Loucy (cell line): ENCODE data around the gene TMCC3.

ENCODE experiments used
- EZH2phosphoT487 ChIP-seq: fragments of 200-600 bp; IDR thresholded peaks from 2 replicates; pipeline ENCODE4 v1.6.1; 2018; ENCODE audit warnings: antibody characterized with exemption, mild to moderate bottlenecking, moderate library complexity, borderline replicate concordance
- TF ChIP-seq, protein P1 (sequence below): fragments of 200-600 bp; sonication (generic); conservative IDR thresholded peaks from 2 replicates; pipeline ENCODE4 v1.5.1; 2014; ENCODE audit warnings: mild to moderate bottlenecking, antibody characterized with exemption, low read length

- TF ChIP-seq, protein P1, sequence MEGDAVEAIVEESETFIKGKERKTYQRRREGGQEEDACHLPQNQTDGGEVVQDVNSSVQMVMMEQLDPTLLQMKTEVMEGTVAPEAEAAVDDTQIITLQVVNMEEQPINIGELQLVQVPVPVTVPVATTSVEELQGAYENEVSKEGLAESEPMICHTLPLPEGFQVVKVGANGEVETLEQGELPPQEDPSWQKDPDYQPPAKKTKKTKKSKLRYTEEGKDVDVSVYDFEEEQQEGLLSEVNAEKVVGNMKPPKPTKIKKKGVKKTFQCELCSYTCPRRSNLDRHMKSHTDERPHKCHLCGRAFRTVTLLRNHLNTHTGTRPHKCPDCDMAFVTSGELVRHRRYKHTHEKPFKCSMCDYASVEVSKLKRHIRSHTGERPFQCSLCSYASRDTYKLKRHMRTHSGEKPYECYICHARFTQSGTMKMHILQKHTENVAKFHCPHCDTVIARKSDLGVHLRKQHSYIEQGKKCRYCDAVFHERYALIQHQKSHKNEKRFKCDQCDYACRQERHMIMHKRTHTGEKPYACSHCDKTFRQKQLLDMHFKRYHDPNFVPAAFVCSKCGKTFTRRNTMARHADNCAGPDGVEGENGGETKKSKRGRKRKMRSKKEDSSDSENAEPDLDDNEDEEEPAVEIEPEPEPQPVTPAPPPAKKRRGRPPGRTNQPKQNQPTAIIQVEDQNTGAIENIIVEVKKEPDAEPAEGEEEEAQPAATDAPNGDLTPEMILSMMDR: no peak
- TF ChIP-seq EZH2phosphoT487: no peak
Observed at GRCh38 chr12:94594443-94594825, 55.9 kb downstream of the TMCC3 start.
